Kidney (tissue), 14 donors: ENCODE results near the gene STRIT1. TPM values are rescaled to one million over a fixed set of nuclear protein-coding genes. Genes with fewer than 3 reads are reported as not detected.

Experiments used
- DNase-seq, 5 donors: peaks; one replicate each; pipeline ENCODE4 v3.0.0-alpha.2; 2013 to 2020
- FAIRE-seq: peaks from 2 replicates; lab custom pipeline; 2012; peaks lifted over from hg19 to GRCh38; lab: Jason Lieb, UNC
- H3K27ac ChIP-seq, 2 donors: one replicate each; pipeline ENCODE4 v1.7.0; 2013; ENCODE audit warnings: low read depth in 2 of 2, low read length in 2 of 2, inconsistent platforms in 1 of 2
- H3K27me3 ChIP-seq: one replicate; pipeline ENCODE4 v1.7.1; 2013; ENCODE audit warnings: low read length, inconsistent platforms; ENCODE audit not compliant: control insufficient read depth, insufficient read depth
- H3K36me3 ChIP-seq, 3 donors: one replicate each; pipeline versions ENCODE4 v1.7.0 to v1.7.1; 2013; ENCODE audit warnings: low read length in 3 of 3, control low read depth in 1 of 3, inconsistent platforms in 1 of 3; ENCODE audit not compliant: insufficient read depth in 3 of 3, control insufficient read depth in 2 of 3
- H3K4me1 ChIP-seq, 3 donors: one replicate each; pipeline versions ENCODE4 v1.7.0 to v1.7.1; 2013; ENCODE audit warnings: low read length in 3 of 3, inconsistent platforms in 1 of 3, low read depth in 1 of 3; ENCODE audit not compliant: control insufficient read depth in 2 of 3, insufficient read depth in 2 of 3
- H3K4me3 ChIP-seq, 3 donors: one replicate each; pipeline versions ENCODE4 v1.7.0 to v1.8.1; 2013; ENCODE audit warnings: low read length in 3 of 3, control low read depth in 1 of 3, inconsistent platforms in 1 of 3
- H3K9ac ChIP-seq, 3 donors: one replicate each; pipeline versions ENCODE4 v1.7.0 to v1.7.1; 2013; ENCODE audit warnings: low read length in 3 of 3, control low read depth in 1 of 3, inconsistent platforms in 1 of 3
- H3K9me3 ChIP-seq, 3 donors: one replicate each; pipeline versions ENCODE4 v1.7.0 to v1.7.1; 2013; ENCODE audit warnings: low read length in 3 of 3, control low read depth in 1 of 3, inconsistent platforms in 1 of 3; ENCODE audit not compliant: control insufficient read depth in 2 of 3, insufficient read depth in 1 of 3
- CTCF ChIP-seq: IDR thresholded peaks from 3 replicates; pipeline ENCODE4 v1.5.1; 2012; ENCODE audit warnings: mild to moderate bottlenecking, moderate library complexity, borderline replicate concordance; ENCODE audit not compliant: insufficient read depth; ENCODE audit errors: extremely low read depth
- intact Hi-C: fragments of 100-400 bp; cut with DNase I; formaldehyde crosslinking; loops from one replicate; pipeline ENCODE4 v1.11.1; 2022
- polyA plus RNA-seq: library from polyadenylated mRNA; stranded (reverse); fragments of 350-450 nt; fragmentation: Illumina TruSeq; extraction: RNeasy Lipid Tissue Mini Kit (QIAGEN cat#74804); gene quantifications from one replicate; pipeline ENCODE4 v1.2.3, GENCODE V29; 2014; ENCODE audit warnings: low read depth, low replicate concordance; ENCODE audit not compliant: insufficient read depth
- total RNA-seq: library from RNA; stranded (reverse); fragmentation: NEBNext Ultra II Directional; extraction: Animal tissue kit (Norgen Biotek cat#: 25700); gene quantifications from one replicate; pipeline ENCODE4 v1.2.1, GENCODE V29; 2021
- donor health status: control.
- donor health status: control.
- donor health status: control.
- donor health status: control.
- donor health status: control.
- donor health status: DM: yes; HTN: yes; CAD: no.
- donor health status: Normal renal cell carcinoma (clear cell type).

STRIT1 gene
- total and polyA plus RNA-seq, 2 donors from 2014 or later = 1.8 TPM; not detected in 1

- FAIRE-seq (no peak), DNase-seq (peak in 2 of 5 donors; percentile 13 to 25)
These were observed 51.9 kb downstream of the STRIT1 start for GRCh38 chr3:155241579-155241978.

More at GRCh38 chr3:155241579-155241978, 51.9 kb downstream of the STRIT1 start:
- H3K4me3 ChIP-seq = no peak overlapping the region
- no peak for TF ChIP-seq CTCF
- H3K4me1 ChIP-seq = peaks cover 0 to 3% (median 0%) of the 10 kb centered on the region in 3 donors
- H3K9ac ChIP-seq = no peak overlapping the region
- H3K9me3 ChIP-seq = no peaks in the 10 kb centered on the region
- H3K36me3 ChIP-seq = no peaks in the 10 kb centered on the region
- H3K27ac ChIP-seq = no peak overlapping the region
- H3K27me3 ChIP-seq = no peaks in the 10 kb centered on the region
- intact Hi-C loops = no loop called here

Other genes starting within 250 kb of the STRIT1 start
- gene MME, start 213.4 kb downstream of the STRIT1 start, total RNA-seq = 8.4 TPM
- 126 TPM for gene MME, start 213.4 kb downstream of the STRIT1 start, polyA plus RNA-seq